Measurements from ENCODE around the gene NEURL1B.
"Not testable (repeated sequence)": the region's sequence is repeated elsewhere in the genome, so short reads cannot be mapped to it uniquely, and the experiment has no call there.

NEURL1B gene

DNA sequence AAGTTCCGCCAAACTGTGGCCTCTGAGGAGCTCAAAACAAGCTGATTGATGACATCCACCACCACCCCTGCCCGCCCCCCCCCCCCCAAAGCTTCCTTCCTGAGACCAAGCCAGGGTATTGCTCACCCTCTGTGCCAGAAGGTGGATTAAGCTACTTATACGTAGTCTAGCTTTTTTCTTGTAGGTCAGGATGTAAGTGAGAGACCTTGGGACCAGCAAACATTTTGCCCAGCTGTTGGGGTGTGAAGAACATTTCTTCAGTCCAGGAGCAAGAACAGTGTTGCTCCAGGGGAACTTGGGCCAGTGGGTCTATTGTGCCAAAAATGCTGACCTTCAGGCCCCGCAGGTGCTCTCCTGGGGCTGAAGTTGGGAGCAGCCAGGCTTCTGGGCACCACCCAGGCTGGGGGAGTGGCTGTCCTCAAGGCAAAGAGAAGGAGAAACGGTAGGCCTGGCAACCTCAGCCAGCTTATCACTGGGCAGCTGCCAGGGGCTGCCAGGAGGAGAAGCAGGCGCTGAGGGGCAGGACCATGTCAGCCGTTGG lies 18.0 kb downstream of the NEURL1B start:
- DNase-seq = no peak

DNA sequence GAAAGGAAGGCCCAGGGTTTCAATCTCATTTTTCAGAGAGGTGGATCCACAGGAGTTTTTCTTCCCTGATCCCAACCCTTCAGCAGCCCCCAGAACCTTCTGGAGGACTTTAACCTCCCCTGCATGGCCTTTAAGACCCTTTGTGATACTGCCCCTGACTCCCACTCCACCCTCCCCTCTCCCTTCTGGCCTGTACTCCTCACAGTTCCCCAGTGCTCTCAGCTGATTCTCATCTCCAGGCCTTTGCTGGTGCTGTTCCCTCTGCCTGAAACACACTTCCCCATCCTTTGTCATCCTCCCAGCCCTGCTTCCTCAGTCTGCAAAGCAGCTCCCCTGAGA lies 18.5 kb downstream of the NEURL1B start:
- DNase-seq = no peak

DNA sequence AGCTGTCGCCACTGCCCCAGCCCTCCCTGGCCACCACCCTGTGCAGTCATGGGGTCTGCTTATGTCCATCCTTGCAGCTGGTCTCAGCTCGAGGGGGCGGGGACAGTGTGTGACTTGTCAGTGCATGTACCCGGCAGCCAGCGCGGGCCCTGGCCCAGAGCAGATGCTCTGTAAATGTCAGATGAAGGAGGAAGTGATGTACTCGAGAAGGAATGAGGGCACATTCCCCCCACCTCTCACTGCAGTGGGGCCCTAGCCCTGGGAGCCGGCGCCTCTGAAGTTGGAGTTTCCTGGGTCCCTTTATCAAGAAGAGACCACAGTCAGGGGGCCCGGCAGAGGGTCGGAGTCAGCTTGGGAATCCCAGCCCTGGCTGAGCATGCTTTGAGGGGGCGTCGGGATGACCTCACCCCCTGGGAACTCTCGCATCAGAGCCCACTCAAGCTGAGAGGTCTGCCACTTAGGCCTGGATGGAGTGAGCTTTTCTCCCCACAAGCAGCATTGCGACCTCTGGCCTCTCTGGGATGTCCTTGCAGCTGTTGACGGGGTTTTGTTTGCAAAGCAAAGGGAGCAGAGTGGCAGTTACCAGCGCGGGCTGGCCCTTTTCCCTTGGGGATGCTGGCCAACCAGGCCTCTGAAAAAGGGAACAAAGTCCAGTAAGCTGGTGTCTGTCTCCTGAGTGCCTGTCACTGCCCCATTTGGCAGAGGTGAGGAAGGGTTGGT lies 19.0 kb downstream of the NEURL1B start:
- DNase-seq = no peak

DNA sequence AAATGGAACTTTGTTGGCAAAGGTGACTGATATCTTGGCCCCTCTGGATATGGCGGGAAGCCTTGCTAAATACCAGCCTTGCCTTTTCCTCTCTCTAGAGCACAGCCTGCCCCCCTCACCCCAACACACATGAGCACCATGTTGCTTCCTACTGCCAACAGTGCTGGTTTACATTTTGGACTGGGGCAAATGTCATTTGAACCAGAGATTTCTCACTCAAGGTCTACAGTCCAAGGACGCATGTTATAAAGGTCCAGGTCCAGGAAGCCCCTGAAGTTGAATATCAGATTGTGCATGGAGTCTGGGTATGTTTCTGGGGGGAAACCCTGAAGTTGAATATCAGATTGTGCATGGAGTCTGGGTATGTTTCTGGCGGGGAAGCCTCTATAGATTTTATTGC lies 19.9 kb downstream of the NEURL1B start:
- no peak for DNase-seq

GRCh38 chr5:172661526-172661925 lies 20.5 kb downstream of the NEURL1B start:
- no peak for DNase-seq

DNA sequence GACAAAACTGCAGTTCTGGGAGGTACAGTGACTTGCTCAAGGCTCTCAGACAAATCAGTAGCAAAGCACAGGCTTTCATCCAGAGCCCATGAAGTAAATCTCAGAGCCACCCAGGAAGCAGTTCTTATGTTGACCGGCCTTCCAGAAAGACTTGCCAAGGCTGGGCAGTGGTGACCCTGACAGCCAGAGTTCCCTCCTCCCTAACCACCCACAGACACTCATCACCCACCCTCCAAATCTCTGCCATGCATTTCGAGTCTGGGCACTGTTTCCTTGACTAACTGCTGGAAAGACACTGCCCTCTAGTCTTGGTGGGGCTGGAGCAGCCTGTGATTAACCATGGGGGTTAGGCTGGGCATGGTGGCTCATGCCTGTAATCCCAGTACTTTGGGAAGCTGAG lies 21.5 kb downstream of the NEURL1B start:
- DNase-seq = no peak

DNA sequence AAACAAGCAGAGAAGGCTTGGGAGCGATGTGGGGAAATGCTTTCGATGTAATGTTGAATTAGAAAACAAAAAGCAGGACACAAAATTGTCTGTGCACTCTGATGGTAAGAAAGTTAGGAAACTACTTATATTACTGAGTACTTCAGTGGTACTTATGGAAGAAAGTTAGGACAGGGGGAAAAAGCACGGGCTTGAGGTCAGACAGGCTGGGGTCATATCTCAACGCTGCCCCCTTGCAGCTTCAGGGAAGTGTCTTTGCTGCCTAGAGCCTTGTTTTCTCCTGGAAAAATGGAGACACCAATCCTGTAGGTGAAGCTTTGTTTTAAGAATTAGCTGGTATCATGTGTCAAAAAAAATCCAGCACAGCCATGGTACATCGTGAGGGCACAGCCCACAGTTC lies 23.0 kb downstream of the NEURL1B start:
- no peak for DNase-seq

- DNase-seq = no peak
Observed at GRCh38 chr5:172664681-172665541, 23.8 kb downstream of the NEURL1B start.

DNA sequence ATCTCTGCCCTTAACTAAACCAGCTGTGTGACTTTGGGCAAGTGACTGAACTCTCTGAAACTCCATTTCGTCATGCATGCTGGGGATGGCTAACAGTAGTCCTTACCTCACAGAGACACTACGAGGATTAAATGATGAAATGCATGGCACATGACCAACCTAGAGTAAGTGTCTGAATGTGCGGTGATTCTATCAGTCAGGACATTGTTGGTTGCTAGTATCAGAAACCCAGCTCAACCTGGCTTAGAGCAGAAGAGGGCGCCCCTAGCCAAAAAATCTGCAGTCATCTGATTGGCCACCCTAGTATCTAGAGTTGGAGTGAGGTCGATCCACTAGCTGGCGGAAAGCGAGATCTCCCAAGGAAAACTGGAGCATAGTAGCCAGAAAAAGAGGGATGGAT lies 25.2 kb downstream of the NEURL1B start:
- DNase-seq = no peak

- DNase-seq = no peak
Observed at GRCh38 chr5:172667786-172668593, 26.9 kb downstream of the NEURL1B start.

- no peak for DNase-seq
Observed at GRCh38 chr5:172668594-172669071, 27.6 kb downstream of the NEURL1B start.

- no peak for DNase-seq
Observed at GRCh38 chr5:172669386-172670004, 28.4 kb downstream of the NEURL1B start.

GRCh38 chr5:172670005-172670402 lies 28.9 kb downstream of the NEURL1B start:
- DNase-seq = no peak

- DNase-seq = no peak
Observed at GRCh38 chr5:172670444-172670843, 29.4 kb downstream of the NEURL1B start.

DNA sequence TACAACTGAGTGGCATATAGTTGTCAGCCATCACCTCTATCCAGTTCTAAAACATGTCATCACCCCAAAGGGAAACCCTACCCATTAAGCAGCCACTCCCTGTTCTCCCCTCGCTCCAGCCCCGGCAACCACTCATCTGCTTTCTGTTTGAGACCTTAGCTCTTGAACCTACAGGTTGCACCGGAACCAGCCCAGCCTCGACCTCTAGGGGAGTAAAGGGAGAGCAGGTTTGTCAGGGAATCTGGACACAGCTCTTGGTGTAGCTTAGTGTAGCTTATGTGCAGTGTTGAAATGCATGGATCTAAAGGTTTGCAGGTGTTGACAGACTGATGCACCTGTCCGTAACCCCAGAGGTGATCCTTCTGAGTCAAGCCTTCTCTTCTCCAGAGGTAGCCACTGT lies 30.0 kb downstream of the NEURL1B start:
- DNase-seq = no peak

GRCh38 chr5:172672681-172673080 lies 31.6 kb downstream of the NEURL1B start:
- no peak for DNase-seq

DNA sequence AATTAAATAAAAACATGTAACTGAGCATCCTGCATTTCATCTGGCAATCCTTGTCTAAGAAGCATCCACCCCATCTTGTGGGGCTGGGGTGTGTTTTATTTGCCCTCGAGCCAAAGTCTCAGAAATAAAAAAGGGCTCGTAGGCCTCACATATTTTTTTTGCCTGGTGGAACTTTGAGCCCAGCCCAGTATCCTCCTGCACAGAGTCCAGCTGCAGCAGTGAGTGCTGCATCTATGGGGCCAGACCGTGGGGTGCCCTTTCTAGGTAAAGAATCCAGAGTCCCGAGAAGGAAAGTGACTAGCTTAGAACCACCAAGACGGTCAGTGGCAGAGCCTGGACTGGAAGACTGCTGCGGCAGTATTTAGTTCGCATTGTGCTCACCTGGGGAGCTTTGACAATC lies 33.1 kb downstream of the NEURL1B start:
- DNase-seq = no peak

DNA sequence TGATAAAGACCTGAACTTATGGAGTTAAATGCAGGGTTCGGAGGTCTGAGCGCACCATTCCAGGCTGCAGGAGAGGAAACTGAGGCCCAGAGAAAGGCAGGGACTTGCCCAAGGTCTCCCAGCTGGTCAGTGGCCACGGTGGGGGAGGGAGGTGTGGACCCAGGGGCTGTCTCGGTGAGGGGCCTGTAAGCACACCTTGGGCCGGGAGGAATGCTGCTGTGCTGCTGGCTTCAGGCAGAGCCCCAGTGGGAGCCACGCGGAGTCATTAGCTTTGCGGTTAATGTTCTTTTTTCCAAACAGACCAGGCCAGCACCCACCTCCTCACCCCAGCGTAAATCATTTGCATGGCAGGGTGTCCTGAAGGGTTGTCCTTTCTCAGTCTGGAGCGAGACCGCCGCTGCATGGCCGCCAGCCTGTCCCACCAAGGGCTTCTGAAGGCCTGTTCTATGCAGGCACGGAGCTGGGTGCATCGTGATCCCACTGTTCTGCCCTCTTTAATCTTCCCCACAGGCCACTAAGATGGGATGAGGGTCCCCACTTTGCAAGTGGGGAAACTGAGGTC lies 35.9 kb downstream of the NEURL1B start:
- DNase-seq = no peak

DNA sequence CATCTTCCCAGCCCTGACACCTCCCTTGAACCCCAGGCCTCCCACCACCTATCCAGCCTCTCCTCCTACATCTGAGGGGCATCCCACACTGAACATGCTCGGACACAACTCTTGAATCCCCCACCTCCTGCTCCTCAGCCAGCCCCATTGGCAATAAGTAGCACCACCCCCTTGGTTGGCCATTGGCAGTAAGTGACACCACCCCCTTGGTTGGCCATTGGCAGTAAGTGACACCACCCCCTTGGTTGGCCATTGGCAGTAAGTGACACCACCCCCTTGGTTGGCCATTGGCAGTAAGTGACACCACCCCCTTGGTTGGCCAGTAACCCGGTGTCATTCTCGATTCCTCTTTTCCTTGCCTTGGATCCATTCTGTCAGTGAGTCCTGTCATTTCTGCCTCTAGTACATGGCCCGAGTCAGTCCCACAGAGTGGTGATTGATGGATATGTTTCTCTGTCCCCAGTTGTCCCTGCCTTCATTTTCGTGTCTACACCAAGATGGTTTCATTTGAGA lies 37.4 kb downstream of the NEURL1B start:
- DNase-seq = not testable (repeated sequence)

GRCh38 chr5:172678902-172679301 lies 37.8 kb downstream of the NEURL1B start:
- no peak for DNase-seq

GRCh38 chr5:172679628-172680212 lies 38.7 kb downstream of the NEURL1B start:
- no peak for DNase-seq

GRCh38 chr5:172680921-172681320 lies 39.9 kb downstream of the NEURL1B start:
- no peak for DNase-seq

All from NCI-H2171 treated with DMSO at 0.1 percent for 48 hours (cell line).